Measurements from ENCODE around the gene ZSWIM3.

ZSWIM3 gene

GRCh38 chr20:45867136-45867818, 9.9 kb downstream of the ZSWIM3 start:
- H3F3A ChIP-seq (ENCODE audit: low read depth): no peaks in the 10 kb centered on the region
- H3K4me2 ChIP-seq (ENCODE audit: low read depth, low read length, poor library complexity, severe bottlenecking): no peak overlapping the region
- H3K36me3 ChIP-seq (ENCODE audit: insufficient read depth, low read length): no peaks in the 10 kb centered on the region
- 0 out of 2 replicates have a peak, but pooled peaks cover 3% of the 10 kb centered on the region for H3K79me2 ChIP-seq (ENCODE audit: insufficient read depth, low read length)
- no peaks in the 10 kb centered on the region for H3K9me2 ChIP-seq (replicated peaks; ENCODE audit: low read depth, low read length)
- TF ChIP-seq EZH2phosphoT487 (IDR thresholded peaks at IDR 0.05; ENCODE audit: borderline replicate concordance) (no peak), CTCF (conservative IDR thresholded peaks at IDR 0.05; ENCODE audit: low read length) (no peak)
- no peak overlapping the region for H2AFZ ChIP-seq (ENCODE audit: low read length)
- no peak overlapping the region for H3K9ac ChIP-seq (ENCODE audit: low read depth, low read length, poor library complexity, severe bottlenecking)
- H3K9me3 ChIP-seq (ENCODE audit: insufficient read depth, low read depth, low read length): no peaks in the 10 kb centered on the region
- H4K20me1 ChIP-seq (ENCODE audit: insufficient read depth, low read length, poor library complexity, severe bottlenecking): no peaks in the 10 kb centered on the region
- H3K27me3 ChIP-seq (ENCODE audit: insufficient read depth, low read length, poor library complexity, severe bottlenecking): no peaks in the 10 kb centered on the region
- no peak overlapping the region for H3K4me3 ChIP-seq (ENCODE audit: low read length, poor library complexity, severe bottlenecking)
- no peaks in the 10 kb centered on the region for H3K4me1 ChIP-seq (ENCODE audit: insufficient read depth, low read length, poor library complexity, severe bottlenecking)

DNA sequence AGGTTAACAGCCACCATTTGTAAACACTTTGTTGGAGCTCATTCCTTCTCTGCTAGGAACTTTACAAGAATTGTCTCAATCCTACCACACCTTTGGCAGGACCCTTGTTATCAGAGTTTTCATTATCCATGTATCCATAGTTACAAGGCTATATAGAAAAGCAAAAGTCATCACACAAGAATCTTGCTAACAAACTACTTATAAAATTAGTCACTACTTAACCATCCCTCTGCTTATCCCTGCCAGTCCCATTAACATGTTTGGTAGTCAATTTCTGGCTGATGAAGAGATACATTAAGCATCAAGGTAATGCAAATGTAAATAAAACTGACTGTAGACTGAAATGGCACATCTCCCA, 10.4 kb downstream of the ZSWIM3 start:
- no peaks in the 10 kb centered on the region for H3K4me1 ChIP-seq (ENCODE audit: insufficient read depth, low read length, poor library complexity, severe bottlenecking)
- no peak overlapping the region for H3K4me3 ChIP-seq (ENCODE audit: low read length, poor library complexity, severe bottlenecking)
- no peak overlapping the region for H3K4me2 ChIP-seq (ENCODE audit: low read depth, low read length, poor library complexity, severe bottlenecking)
- no peaks in the 10 kb centered on the region for H3K9me2 ChIP-seq (replicated peaks; ENCODE audit: low read depth, low read length)
- H3K79me2 ChIP-seq (ENCODE audit: insufficient read depth, low read length): 0 out of 2 replicates have a peak, but pooled peaks cover 3% of the 10 kb centered on the region
- no peak overlapping the region for H3K9ac ChIP-seq (ENCODE audit: low read depth, low read length, poor library complexity, severe bottlenecking)
- no peak overlapping the region for H2AFZ ChIP-seq (ENCODE audit: low read length)
- no peaks in the 10 kb centered on the region for H4K20me1 ChIP-seq (ENCODE audit: insufficient read depth, low read length, poor library complexity, severe bottlenecking)
- no peaks in the 10 kb centered on the region for H3K9me3 ChIP-seq (ENCODE audit: insufficient read depth, low read depth, low read length)
- no peaks in the 10 kb centered on the region for H3F3A ChIP-seq (ENCODE audit: low read depth)
- H3K27me3 ChIP-seq (ENCODE audit: insufficient read depth, low read length, poor library complexity, severe bottlenecking): no peaks in the 10 kb centered on the region
- no peak for TF ChIP-seq EZH2phosphoT487 (IDR thresholded peaks at IDR 0.05; ENCODE audit: borderline replicate concordance)
- H3K36me3 ChIP-seq (ENCODE audit: insufficient read depth, low read length): no peaks in the 10 kb centered on the region

- H3F3A ChIP-seq (ENCODE audit: low read depth): no peaks in the 10 kb centered on the region
- no peaks in the 10 kb centered on the region for H3K79me2 ChIP-seq (ENCODE audit: insufficient read depth, low read length)
- H3K9me3 ChIP-seq (ENCODE audit: insufficient read depth, low read depth, low read length): no peaks in the 10 kb centered on the region
- H3K4me3 ChIP-seq (ENCODE audit: low read length, poor library complexity, severe bottlenecking): no peak overlapping the region
- H3K9me2 ChIP-seq (replicated peaks; ENCODE audit: low read depth, low read length): no peaks in the 10 kb centered on the region
- no peak overlapping the region for H3K9ac ChIP-seq (ENCODE audit: low read depth, low read length, poor library complexity, severe bottlenecking)
- TF ChIP-seq EZH2phosphoT487 (IDR thresholded peaks at IDR 0.05; ENCODE audit: borderline replicate concordance) (no peak), CTCF (conservative IDR thresholded peaks at IDR 0.05; ENCODE audit: low read length) (no peak)
- no peaks in the 10 kb centered on the region for H4K20me1 ChIP-seq (ENCODE audit: insufficient read depth, low read length, poor library complexity, severe bottlenecking)
- H3K4me1 ChIP-seq (ENCODE audit: insufficient read depth, low read length, poor library complexity, severe bottlenecking): no peaks in the 10 kb centered on the region
- no peak overlapping the region for H2AFZ ChIP-seq (ENCODE audit: low read length)
- no peak overlapping the region for H3K4me2 ChIP-seq (ENCODE audit: low read depth, low read length, poor library complexity, severe bottlenecking)
- H3K27me3 ChIP-seq (ENCODE audit: insufficient read depth, low read length, poor library complexity, severe bottlenecking): no peaks in the 10 kb centered on the region
- H3K36me3 ChIP-seq (ENCODE audit: insufficient read depth, low read length): peaks cover 9% of the 10 kb centered on the region; the same call in 1 of the 2 replicates
Observed at GRCh38 chr20:45872626-45873025, 15.2 kb downstream of the ZSWIM3 start.
